Hematopoietic multipotent progenitor cell treated with erythropoietin and hydrocortisone succinate and interleukin-3 and kit ligand, for 4 days (in vitro differentiated cells): ENCODE measurements around the gene DOCK1.
A peak's percentile ranks its signal among the peaks of the same experiment; 100 is the strongest.

Experiments used
- DNase-seq: peaks from one replicate; pipeline ENCODE4 v3.0.0-alpha.2; 2015

Gene DOCK1

GRCh38 chr10:127326883-127327282 lies 421.7 kb downstream of the DOCK1 start:
- DNase-seq: no peak

DNA sequence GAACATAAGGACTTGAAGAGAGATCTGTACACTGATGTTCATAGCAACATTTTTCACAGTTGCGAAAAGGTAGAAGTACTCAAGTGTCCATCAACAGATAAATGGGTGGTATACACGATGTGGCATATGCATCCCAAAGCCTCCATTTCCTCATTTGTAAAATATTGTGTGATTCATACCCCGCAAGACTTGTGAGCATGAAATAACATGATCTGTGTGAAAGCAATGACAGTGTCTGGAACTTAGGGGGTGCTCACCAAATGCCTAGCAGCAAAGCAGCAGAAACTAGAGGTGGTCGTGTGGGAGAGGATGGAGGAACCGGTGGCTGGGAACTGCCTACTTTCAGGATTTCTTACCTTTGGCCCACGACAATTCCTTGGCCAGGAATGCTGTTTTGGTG lies 426.5 kb downstream of the DOCK1 start:
- DNase-seq: no peak

GRCh38 chr10:127332631-127333030 lies 427.4 kb downstream of the DOCK1 start:
- no peak for DNase-seq

DNA sequence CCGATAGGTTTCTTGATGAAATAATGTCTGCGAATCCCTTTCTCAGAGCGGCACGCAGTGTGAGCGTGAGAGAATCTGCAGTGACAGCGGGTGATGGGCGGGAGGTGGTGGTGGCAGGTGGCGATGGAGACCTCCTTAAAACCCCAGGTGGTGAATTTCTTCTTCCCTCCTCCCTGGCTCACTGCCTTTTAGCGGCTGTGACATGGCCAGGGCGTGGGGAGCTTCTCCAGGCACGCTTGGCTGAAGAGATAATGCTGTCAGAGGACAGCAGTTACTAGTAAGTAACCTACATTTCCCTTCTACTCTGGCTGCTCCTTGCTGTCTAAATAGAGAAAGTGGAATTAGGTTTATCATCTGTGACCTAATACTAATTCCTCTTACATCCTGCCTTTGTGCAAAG lies 432.6 kb downstream of the DOCK1 start:
- DNase-seq: no peak

- no peak for DNase-seq
These were observed 433.3 kb downstream of the DOCK1 start for GRCh38 chr10:127338399-127339110.

DNA sequence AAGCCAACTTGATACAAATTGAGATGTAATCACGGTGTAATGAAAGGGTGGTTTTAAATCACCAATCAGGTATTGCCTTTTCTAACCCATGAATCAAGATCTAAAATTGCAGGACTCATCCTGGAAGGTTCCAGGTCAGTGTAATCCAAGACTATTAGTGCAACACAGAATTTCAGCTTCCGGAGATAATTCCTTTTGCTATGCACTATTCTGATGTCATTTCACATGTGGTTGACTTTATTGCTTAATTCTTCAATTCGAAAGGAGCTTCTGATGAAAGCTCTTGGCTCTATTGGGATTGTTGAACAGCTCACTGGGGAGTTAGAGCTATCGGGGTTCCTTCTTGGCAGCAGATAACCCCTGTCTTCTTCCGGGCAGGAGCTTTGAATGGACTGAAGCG lies 438.6 kb downstream of the DOCK1 start:
- DNase-seq: no peak

GRCh38 chr10:127344346-127344745 lies 439.1 kb downstream of the DOCK1 start:
- no peak for DNase-seq

DNA sequence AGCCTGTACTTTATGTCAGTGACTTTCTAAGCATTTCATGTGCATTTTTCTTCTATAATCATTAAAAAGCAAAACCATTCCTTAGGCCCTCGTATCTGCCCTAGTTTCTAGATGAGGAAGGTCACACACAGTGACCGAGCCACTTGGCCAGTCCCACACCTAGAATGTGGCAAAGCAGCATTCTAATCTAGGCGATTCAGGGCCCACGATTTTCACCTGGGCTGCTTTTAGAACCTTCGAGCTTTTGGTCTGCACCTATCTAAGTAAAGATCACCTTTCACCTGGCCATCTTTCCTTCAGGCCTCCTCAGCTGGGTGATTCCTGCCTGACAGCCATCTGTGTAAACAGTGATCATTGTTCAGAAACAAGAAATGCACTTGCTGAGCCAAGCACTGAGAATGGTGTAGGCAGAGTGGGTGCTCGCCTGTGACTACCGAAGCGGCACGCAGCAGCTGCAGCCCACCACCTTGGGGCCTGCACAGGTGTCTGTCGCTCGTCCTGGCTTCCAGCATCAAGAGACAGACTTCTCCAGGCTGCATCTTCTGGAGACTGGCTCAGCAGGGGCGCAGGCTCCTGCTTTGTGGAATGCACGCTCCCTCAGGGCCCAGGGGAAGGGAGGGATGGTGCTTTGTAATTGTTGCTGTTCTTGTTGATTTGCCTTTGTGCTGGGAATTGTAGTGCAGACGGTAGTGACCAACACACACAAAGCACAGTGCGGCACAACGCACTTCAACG lies 440.2 kb downstream of the DOCK1 start:
- DNase-seq: no peak

- DNase-seq: no peak
These were observed 441.4 kb downstream of the DOCK1 start for GRCh38 chr10:127346604-127347003.

GRCh38 chr10:127347202-127347959 lies 442.2 kb downstream of the DOCK1 start:
- DNase-seq: no peak

DNA sequence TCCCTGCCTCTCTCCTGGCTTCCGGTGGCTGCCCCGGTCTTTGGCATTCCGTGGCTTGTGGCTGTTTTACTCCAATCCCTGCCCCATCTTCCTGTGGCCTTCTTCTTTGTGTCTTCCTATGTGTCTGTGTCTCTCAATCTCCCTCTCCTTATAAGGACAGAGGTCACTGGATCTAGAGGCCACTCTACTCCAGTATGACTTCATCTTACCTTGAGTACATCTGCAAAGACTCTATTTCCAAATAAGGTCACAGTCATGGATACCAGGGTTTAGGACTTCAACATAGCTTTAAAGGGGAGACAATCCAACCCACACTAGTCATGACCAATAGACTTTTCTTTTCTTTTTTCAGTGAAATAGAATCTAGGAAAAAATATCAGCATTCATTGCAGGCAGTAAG lies 444.5 kb downstream of the DOCK1 start:
- DNase-seq: no peak

GRCh38 chr10:127351542-127351941 lies 446.3 kb downstream of the DOCK1 start:
- no peak for DNase-seq

- DNase-seq: no peak
These were observed 448.3 kb downstream of the DOCK1 start for GRCh38 chr10:127353544-127353943.

DNA sequence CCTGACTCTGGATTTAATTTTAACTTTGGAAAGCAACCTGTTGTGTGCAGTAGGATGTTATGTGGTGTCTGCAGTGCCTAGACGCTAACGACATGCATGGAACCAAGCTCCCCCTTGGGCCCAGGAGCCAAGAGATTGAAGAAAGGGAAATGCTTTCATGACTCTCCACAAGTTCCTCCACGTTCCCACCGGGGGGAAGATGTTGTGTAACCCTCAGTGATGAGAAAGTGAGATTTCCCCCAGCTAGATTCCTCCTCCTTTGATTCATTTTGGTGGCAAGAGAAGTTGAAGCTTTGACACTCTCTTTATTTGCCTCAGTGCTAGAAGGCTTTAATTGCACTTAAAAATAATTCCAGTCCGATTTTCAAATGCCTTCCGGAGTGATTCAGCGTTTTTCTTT lies 449.0 kb downstream of the DOCK1 start:
- peak; percentile 7 for DNase-seq

- DNase-seq: no peak
These were observed 449.8 kb downstream of the DOCK1 start for GRCh38 chr10:127354992-127355391.

- DNase-seq: no peak
These were observed 451.1 kb downstream of the DOCK1 start for GRCh38 chr10:127356360-127356759.

DNA sequence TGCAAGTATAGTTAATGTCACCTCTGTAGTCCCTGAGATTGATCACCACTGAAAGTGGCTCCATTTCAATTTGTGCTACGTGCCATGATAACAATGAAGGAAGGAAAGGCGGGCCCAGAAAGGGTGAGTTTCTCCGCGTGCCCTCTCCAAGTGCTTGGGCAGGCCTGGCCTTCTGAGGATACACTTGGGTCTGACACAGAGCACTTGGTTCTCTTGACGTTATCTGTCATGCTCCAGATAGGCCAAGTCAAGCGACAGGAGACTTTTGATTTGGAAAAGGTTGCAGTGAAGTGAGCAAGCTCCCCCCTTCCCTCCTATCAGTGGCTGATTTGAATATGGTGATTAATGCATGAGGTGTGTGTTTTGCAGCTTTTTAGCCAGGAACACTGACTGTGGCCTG lies 452.0 kb downstream of the DOCK1 start:
- DNase-seq: no peak

- no peak for DNase-seq
These were observed 453.1 kb downstream of the DOCK1 start for GRCh38 chr10:127358337-127358736.

GRCh38 chr10:127364034-127364433 lies 458.8 kb downstream of the DOCK1 start:
- DNase-seq: no peak

DNA sequence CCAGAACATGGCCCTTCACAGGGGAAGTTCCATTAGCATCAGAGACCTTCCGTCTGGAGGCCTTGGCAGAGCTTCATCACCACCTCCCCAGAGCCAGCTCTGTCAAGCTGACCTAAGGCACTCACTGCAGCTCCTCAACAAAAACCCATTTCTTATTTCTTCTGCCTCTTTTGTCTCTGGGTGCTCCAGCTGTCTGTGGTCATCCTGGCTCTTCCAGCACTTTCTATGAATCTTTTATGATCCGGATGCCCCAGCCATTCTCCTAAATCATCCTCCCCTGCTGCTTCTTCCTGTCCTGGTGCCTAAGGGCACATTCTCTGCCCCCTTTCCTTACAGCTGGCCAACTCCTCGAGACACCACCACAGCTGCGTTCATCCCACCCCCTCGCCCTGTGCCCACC lies 462.9 kb downstream of the DOCK1 start:
- no peak for DNase-seq

DNA sequence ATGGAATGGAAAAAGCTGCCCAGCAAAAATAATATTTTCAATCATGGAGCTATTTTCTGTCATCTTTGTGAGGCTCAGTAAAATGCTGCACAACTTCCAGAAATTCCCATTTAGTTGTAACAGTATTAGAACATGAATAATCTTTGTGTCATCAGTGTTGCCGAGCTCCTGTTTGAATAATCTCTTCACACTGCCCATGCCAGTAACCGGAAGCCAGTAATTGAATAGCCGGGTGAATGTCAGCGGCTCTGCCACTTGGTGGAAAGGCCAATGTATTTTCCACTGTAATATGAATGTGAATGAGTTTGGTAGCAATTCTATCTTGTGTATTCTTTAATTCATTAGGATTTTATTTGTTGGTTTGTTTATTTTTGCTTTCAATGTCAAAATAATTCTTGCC lies 463.7 kb downstream of the DOCK1 start:
- DNase-seq: no peak

GRCh38 chr10:127370601-127371000 lies 465.4 kb downstream of the DOCK1 start:
- DNase-seq: no peak

GRCh38 chr10:127372361-127372760 lies 467.1 kb downstream of the DOCK1 start:
- no peak for DNase-seq
